NCI-H524 treated with DMSO at 0.1 percent for 48 hours (cell line): ENCODE measurements around the gene ACOT9.
"Not testable (repeated sequence)": the region's sequence is repeated elsewhere in the genome, so short reads cannot be mapped to it uniquely, and the experiment has no call there.

Experiments used
- DNase-seq: peaks from one replicate; lab custom pipeline; 2025; lab: John Stamatoyannopoulos, UW

The ACOT9 gene

GRCh38 chrX:23742697-23743622 lies at the start of gene ACOT9:
TSS of gene ACOT9 (minus strand) at chrX:23743276. CDS start at chrX:23743144, 132 bp downstream.
- DNase-seq, result peak; percentile 86

- DNase-seq, result no peak
Measured at GRCh38 chrX:23790155-23790497, 47.0 kb upstream of the ACOT9 start.

GRCh38 chrX:23789386-23790154 lies 46.5 kb upstream of the ACOT9 start:
- no peak for DNase-seq

GRCh38 chrX:23788946-23789345 lies 45.9 kb upstream of the ACOT9 start:
- no peak for DNase-seq

GRCh38 chrX:23788521-23788920 lies 45.4 kb upstream of the ACOT9 start:
- DNase-seq, result no peak

GRCh38 chrX:23787745-23788118 lies 44.7 kb upstream of the ACOT9 start:
- no peak for DNase-seq

- DNase-seq, result no peak
Measured at GRCh38 chrX:23786268-23786815, 43.3 kb upstream of the ACOT9 start.

- DNase-seq, result no peak
Measured at GRCh38 chrX:23785580-23785979, 42.5 kb upstream of the ACOT9 start.

- no peak for DNase-seq
Measured at GRCh38 chrX:23784470-23785331, 41.6 kb upstream of the ACOT9 start.

GRCh38 chrX:23783589-23784469 lies 40.8 kb upstream of the ACOT9 start:
- no peak for DNase-seq

GRCh38 chrX:23782863-23783588 lies 40.0 kb upstream of the ACOT9 start, which contains the start of gene SAT1:
TSS of gene SAT1 (plus strand) at chrX:23783173. CDS start at chrX:23783352, 179 bp downstream.
- peak; percentile 54 for DNase-seq

GRCh38 chrX:23782455-23782854 lies 39.4 kb upstream of the ACOT9 start:
- no peak for DNase-seq

- DNase-seq, result no peak
Measured at GRCh38 chrX:23779025-23779424, 35.9 kb upstream of the ACOT9 start.

- no peak for DNase-seq
Measured at GRCh38 chrX:23776363-23776762, 33.3 kb upstream of the ACOT9 start.

GRCh38 chrX:23773601-23774175 lies 30.6 kb upstream of the ACOT9 start:
- no peak for DNase-seq

GRCh38 chrX:23771086-23771485 lies 28.0 kb upstream of the ACOT9 start:
- DNase-seq, result not testable (repeated sequence)

GRCh38 chrX:23770142-23770541 lies 27.1 kb upstream of the ACOT9 start:
- no peak for DNase-seq

GRCh38 chrX:23766650-23767551 lies 23.8 kb upstream of the ACOT9 start:
- no peak for DNase-seq

GRCh38 chrX:23765868-23766267 lies 22.8 kb upstream of the ACOT9 start:
- no peak for DNase-seq
